Endothelial cell of umbilical vein (primary cell): Measurements from ENCODE around the gene RGPD8.

Experiments used
- CTCF ChIP-seq, 2 donors: IDR thresholded peaks; 1 replicate in 1 of 2; 2 replicates in 1 of 2; pipeline ENCODE4 v1.5.1; 2011; ENCODE audit warnings: low read length in 2 of 2, mild to moderate bottlenecking in 2 of 2, moderate library complexity in 2 of 2, control low read depth in 1 of 2, inconsistent platforms in 1 of 2, low read depth in 1 of 2; ENCODE audit not compliant: insufficient read depth in 1 of 2; ENCODE audit errors: extremely low read depth in 1 of 2
- EZH2 ChIP-seq: IDR thresholded peaks from 2 replicates; pipeline ENCODE4 v1.6.1; 2012; ENCODE audit warnings: borderline replicate concordance, low read depth, mild to moderate bottlenecking, moderate library complexity, low read length, inconsistent platforms; ENCODE audit not compliant: severe bottlenecking
- MAX ChIP-seq: IDR thresholded peaks from 2 replicates; pipeline ENCODE4 v1.6.1; 2011; ENCODE audit not compliant: insufficient read depth, insufficient read length
- MYC ChIP-seq: IDR thresholded peaks from one replicate; pipeline ENCODE4 v1.6.1; 2011; ENCODE audit warnings: mild to moderate bottlenecking, low read depth, low read length
- POLR2A ChIP-seq: IDR thresholded peaks from 2 replicates; pipeline ENCODE4 v1.6.1; 2012; ENCODE audit warnings: low read depth, mild to moderate bottlenecking, control low read depth, low read length
- POLR2AphosphoS5 ChIP-seq: IDR thresholded peaks from 2 replicates; pipeline ENCODE4 v1.6.1; 2012; ENCODE audit warnings: low read depth, mild to moderate bottlenecking, control low read depth, low read length, moderate library complexity; ENCODE audit not compliant: insufficient read depth

GRCh38 chr2:112332123-112332696 lies 101.2 kb downstream of the RGPD8 start:
- TF ChIP-seq CTCF (IDR thresholded peaks at IDR 0.05; ENCODE audit: extremely low read depth in 1 of 2, insufficient read depth in 1 of 2, low read depth in 1 of 2, low read length in 2 of 2): no peak
- TF ChIP-seq POLR2A: no peak
- TF ChIP-seq POLR2AphosphoS5: no peak
- TF ChIP-seq MAX: no peak
- no peak for TF ChIP-seq EZH2
- TF ChIP-seq MYC: no peak
